Right lobe of liver (tissue), 6 donors: ENCODE data around the gene SLC26A3. TPM values are rescaled to one million over a fixed set of nuclear protein-coding genes. Genes with fewer than 3 reads are reported as not detected.

Experiments
- ATAC-seq, 4 donors: fragments of 200-7000 bp; cut with Tn5 transposase; one replicate each; pipeline ENCODE4 v1.9.1; 2020; ENCODE audit warnings: mild to moderate bottlenecking in 4 of 4, moderate library complexity in 4 of 4
- DNase-seq, 3 donors: peaks; one replicate each; pipeline ENCODE4 v3.0.0-alpha.2; 2020
- H3K27ac ChIP-seq, 3 donors: fragments of 200-600 bp; one replicate each; pipeline ENCODE4 v1.8.0; 2022
- H3K27me3 ChIP-seq, 2 donors: fragments of 200-600 bp; one replicate each; pipeline ENCODE4 v1.8.0; 2022
- H3K36me3 ChIP-seq, 4 donors: fragments of 200-600 bp; sonication (generic) in 1 of 4; one replicate each; pipeline versions ENCODE4 v1.5.1 to v1.8.0; 2017 to 2022; ENCODE audit warnings: control low read depth in 1 of 4
- H3K4me1 ChIP-seq, 4 donors: fragments of 200-600 bp; sonication (generic) in 1 of 4; one replicate each; pipeline versions ENCODE4 v1.5.1 to v1.8.0; 2017 to 2022; ENCODE audit warnings: control low read depth in 1 of 4
- H3K4me3 ChIP-seq, 3 donors: fragments of 200-600 bp; one replicate each; pipeline ENCODE4 v1.8.0; 2022
- H3K9me3 ChIP-seq, 4 donors: fragments of 200-600 bp; sonication (generic) in 1 of 4; one replicate each; pipeline versions ENCODE4 v1.5.1 to v1.8.0; 2017 to 2022; ENCODE audit warnings: control low read depth in 1 of 4
- POLR2A ChIP-seq: fragments of 450-650 bp; IDR thresholded peaks from one replicate; pipeline ENCODE4 v1.6.1; 2017; ENCODE audit warnings: antibody characterized with exemption, mild to moderate bottlenecking
- WGBS: methylation state at CpG from one replicate; pipeline ENCODE4 v1.1.6; 2018; ENCODE audit warnings: low coverage, low lambda C conversion rate; ENCODE audit not compliant: insufficient coverage; ENCODE audit errors: missing lambda C conversion rate; 5-methylcytosine and 5-hydroxymethylcytosine counted together
- intact Hi-C, 2 donors: fragments of 100-400 bp; cut with DNase I; formaldehyde crosslinking; loops; one replicate each; pipeline versions ENCODE4 v1.11.2 to v1.14.1; 2022
- total RNA-seq, 6 experiments: library from RNA; depleted of rRNA in 2 of 6; stranded (reverse); fragments of >200 nt in 2 of 6; fragmentation: NEBNext Ultra II Directional in 3 of 6; extraction: Animal tissue kit (Norgen Biotek cat#: 25700) in 3 of 6; gene quantifications; one replicate each; pipeline versions ENCODE4 v1.1.0 to v1.2.4, GENCODE V29; 2016 to 2023
- TF ChIP-seq, protein P1 (sequence below), 4 donors: fragments of 200-600 bp in 3 of 4; fragments of 450-650 bp in 1 of 4; IDR thresholded peaks; one replicate each; pipeline versions ENCODE4 v1.5.1 to v1.8.0; 2016 to 2022; ENCODE audit warnings: antibody characterized with exemption in 4 of 4, mild to moderate bottlenecking in 2 of 4
- donor health status: DM: no; HTN: yes; CAD: no.
- donor health status: DM: no; HTN: no; CAD: no.
- donor health status: DM: no; HTN: no; CAD: no.
- donor health status: DM: no; HTN: yes; CAD: no.
- donor health status: DM: no; HTN: yes; CAD: no.

SLC26A3 gene
- total RNA-seq, 6 experiments from 2014 or later, result 0.15 to 2.8 (median 1.5) TPM; not detected in 2

DNA sequence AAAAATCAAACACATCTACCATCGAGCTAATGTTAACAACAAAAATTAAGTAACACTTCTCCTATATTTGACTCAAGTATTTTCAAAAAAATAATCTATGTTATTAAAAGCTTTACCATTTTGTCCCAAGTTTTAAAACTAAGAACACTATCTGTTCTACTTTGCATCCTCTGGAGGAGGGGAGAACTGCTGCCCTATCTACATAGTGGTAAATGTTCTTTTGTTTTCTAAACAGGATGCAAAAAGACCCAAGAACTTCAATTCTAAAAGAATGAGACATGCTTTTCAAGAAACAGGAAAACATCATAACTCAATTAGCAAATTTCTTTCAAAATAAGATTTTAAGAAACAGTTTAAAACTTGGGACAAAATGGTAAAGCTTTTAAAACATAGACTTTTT is 14.8 kb downstream of the SLC26A3 start:
- H3K27ac ChIP-seq, result no peak overlapping the region
- 87% methylated on average over 1 of the region's 1 CpG for WGBS
- H3K27me3 ChIP-seq, result no peaks in the 10 kb centered on the region
- H3K36me3 ChIP-seq, result no peaks in the 10 kb centered on the region
- H3K9me3 ChIP-seq, result no peaks in the 10 kb centered on the region
- TF ChIP-seq POLR2A, result no peak
- TF ChIP-seq, protein P1, sequence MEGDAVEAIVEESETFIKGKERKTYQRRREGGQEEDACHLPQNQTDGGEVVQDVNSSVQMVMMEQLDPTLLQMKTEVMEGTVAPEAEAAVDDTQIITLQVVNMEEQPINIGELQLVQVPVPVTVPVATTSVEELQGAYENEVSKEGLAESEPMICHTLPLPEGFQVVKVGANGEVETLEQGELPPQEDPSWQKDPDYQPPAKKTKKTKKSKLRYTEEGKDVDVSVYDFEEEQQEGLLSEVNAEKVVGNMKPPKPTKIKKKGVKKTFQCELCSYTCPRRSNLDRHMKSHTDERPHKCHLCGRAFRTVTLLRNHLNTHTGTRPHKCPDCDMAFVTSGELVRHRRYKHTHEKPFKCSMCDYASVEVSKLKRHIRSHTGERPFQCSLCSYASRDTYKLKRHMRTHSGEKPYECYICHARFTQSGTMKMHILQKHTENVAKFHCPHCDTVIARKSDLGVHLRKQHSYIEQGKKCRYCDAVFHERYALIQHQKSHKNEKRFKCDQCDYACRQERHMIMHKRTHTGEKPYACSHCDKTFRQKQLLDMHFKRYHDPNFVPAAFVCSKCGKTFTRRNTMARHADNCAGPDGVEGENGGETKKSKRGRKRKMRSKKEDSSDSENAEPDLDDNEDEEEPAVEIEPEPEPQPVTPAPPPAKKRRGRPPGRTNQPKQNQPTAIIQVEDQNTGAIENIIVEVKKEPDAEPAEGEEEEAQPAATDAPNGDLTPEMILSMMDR (IDR thresholded peaks at IDR 0.05), result no peak
- no peak for DNase-seq
- ATAC-seq, result no peak
- intact Hi-C loops, result no loop called here
- H3K4me3 ChIP-seq, result no peak overlapping the region
- H3K4me1 ChIP-seq, result no peaks in the 10 kb centered on the region

DNA sequence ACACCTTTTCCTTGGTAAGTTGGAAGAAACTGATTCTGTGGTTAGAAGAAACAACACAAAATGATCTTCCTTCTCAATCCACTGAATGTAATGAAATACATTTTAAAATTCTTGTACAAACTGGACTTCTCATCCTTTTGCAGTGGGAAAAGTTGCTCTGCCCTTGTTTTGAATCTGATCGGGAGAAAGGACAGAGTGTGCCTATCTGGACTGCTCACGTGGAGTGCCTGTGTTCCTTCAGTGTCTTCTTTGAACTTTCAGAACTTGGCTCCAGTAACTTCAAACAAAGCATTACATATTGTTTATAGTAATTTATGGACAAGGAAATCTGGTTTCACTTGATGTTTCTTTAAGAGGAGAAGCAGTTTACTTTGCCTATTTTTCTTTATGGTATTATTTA is 17.1 kb downstream of the SLC26A3 start:
- DNase-seq, result no peak
- no peaks in the 10 kb centered on the region for H3K27me3 ChIP-seq
- H3K4me1 ChIP-seq, result no peaks in the 10 kb centered on the region
- H3K4me3 ChIP-seq, result no peak overlapping the region
- ATAC-seq, result peak in 1 of 4 donors; percentile 56
- no peaks in the 10 kb centered on the region for H3K9me3 ChIP-seq
- WGBS, result 21% methylated on average over 2 of the region's 2 CpGs
- TF ChIP-seq, protein P1 (IDR thresholded peaks at IDR 0.05), result no peak
- TF ChIP-seq POLR2A, result no peak
- intact Hi-C loops, result no loop called here
- no peak overlapping the region for H3K27ac ChIP-seq
- no peaks in the 10 kb centered on the region for H3K36me3 ChIP-seq

DNA sequence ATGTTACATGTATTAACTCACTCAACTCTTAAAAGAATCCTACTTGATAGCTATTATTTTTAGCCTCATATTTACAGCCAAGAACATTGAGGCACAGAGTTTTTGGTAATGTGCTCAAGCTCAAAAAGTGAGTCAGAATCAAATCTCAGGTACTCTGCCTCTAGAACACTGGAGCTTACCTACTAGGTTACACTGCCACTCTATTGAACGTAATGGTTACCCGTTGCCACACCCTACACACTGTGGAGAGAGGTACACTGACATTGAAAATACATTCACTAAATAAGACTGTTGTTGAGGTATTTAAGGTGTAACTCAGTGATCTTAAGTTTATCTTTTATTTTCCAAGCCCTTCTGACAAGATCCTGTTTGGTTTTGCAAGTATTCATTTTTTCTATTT is 17.9 kb downstream of the SLC26A3 start:
- H3K9me3 ChIP-seq, result no peaks in the 10 kb centered on the region
- no peak for ATAC-seq
- no peak for TF ChIP-seq POLR2A
- TF ChIP-seq, protein P1 (IDR thresholded peaks at IDR 0.05), result no peak
- no peaks in the 10 kb centered on the region for H3K27me3 ChIP-seq
- DNase-seq, result no peak
- peaks cover 0 to 2% (median under 1%) of the 10 kb centered on the region in 4 donors for H3K4me1 ChIP-seq
- no peak overlapping the region for H3K4me3 ChIP-seq
- no peaks in the 10 kb centered on the region for H3K36me3 ChIP-seq
- H3K27ac ChIP-seq, result no peak overlapping the region
- intact Hi-C loops, result no loop called here
- 100% methylated on average over 2 of the region's 2 CpGs for WGBS

DNA sequence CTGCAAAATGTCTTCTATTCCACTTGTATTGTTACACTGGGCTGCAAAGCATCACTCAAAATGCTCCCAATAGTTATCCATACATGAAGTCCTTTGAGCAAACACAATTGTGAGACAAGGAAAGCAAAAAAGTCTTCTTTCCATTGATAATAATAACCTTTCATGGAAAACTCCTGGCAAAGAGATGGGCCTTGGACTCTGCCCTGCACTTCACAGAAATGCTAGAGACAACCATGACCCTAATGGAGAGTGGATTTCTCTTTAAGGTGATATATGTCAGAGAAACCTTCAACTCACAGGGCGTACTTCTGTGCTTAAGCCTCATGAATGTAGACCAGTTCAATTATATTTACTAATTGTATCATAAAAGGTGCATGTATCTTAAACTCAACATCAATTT is 19.4 kb downstream of the SLC26A3 start:
- no peak for TF ChIP-seq POLR2A
- TF ChIP-seq, protein P1 (IDR thresholded peaks at IDR 0.05), result no peak
- no peaks in the 10 kb centered on the region for H3K27me3 ChIP-seq
- H3K36me3 ChIP-seq, result no peaks in the 10 kb centered on the region
- DNase-seq, result no peak
- ATAC-seq, result no peak
- 100% methylated on average over 1 of the region's 1 CpG for WGBS
- no peak overlapping the region for H3K27ac ChIP-seq
- no peak overlapping the region for H3K4me3 ChIP-seq
- intact Hi-C loops, result no loop called here
- peaks cover 0 to 17% (median 8%) of the 10 kb centered on the region in 4 donors for H3K4me1 ChIP-seq
- H3K9me3 ChIP-seq, result no peaks in the 10 kb centered on the region

DNA sequence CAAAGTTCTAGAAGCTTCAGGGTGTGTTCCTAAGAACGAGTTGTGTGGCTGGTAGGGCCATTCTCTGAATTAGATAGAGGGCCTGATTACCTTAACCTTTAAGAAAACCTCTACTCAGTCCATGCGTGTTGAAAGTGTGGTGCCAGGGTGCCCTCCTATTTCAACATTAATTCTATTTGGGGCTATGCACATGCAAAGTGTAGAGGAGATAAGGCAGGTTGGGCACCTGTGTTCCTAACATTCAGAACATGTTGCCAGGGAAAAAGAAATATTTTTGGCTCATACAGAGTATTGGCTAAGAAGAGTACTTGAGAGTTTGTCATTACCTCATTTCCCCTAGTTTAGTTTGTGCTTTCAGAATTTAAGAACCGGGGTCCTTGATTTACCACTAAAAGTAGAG is 20.6 kb downstream of the SLC26A3 start:
- H3K27ac ChIP-seq, result no peak overlapping the region
- H3K4me1 ChIP-seq, result peaks cover 0 to 20% (median 8%) of the 10 kb centered on the region in 4 donors
- TF ChIP-seq, protein P1 (IDR thresholded peaks at IDR 0.05), result no peak
- no peak for TF ChIP-seq POLR2A
- H3K36me3 ChIP-seq, result no peaks in the 10 kb centered on the region
- H3K4me3 ChIP-seq, result no peak overlapping the region
- intact Hi-C loops, result no loop called here
- H3K27me3 ChIP-seq, result no peaks in the 10 kb centered on the region
- DNase-seq, result peak in 1 of 3 donors; percentile 46
- H3K9me3 ChIP-seq, result no peaks in the 10 kb centered on the region
- WGBS, result 43% methylated on average over 3 of the region's 3 CpGs
- peak in 1 of 4 donors; percentile 39 for ATAC-seq
